Measurements from ENCODE around the gene BACH2.

- TF ChIP-seq CTCF (IDR thresholded peaks at IDR 0.05; ENCODE audit: low read depth, low read length, poor library complexity, severe bottlenecking) = no peak
- TF ChIP-seq EZH2phosphoT487 (IDR thresholded peaks at IDR 0.05; ENCODE audit: borderline replicate concordance, low read length) = no peak
These were observed 28.5 kb downstream of the BACH2 start for GRCh38 chr6:90268178-90268577.
